Measurements from ENCODE around the gene AKNA. TPM values are rescaled to one million over a fixed set of nuclear protein-coding genes. Genes with fewer than 3 reads are reported as not detected.

AKNA gene
- polyA plus RNA-seq, 3 donors: 3.3 to 147 (median 7.3) TPM

DNA sequence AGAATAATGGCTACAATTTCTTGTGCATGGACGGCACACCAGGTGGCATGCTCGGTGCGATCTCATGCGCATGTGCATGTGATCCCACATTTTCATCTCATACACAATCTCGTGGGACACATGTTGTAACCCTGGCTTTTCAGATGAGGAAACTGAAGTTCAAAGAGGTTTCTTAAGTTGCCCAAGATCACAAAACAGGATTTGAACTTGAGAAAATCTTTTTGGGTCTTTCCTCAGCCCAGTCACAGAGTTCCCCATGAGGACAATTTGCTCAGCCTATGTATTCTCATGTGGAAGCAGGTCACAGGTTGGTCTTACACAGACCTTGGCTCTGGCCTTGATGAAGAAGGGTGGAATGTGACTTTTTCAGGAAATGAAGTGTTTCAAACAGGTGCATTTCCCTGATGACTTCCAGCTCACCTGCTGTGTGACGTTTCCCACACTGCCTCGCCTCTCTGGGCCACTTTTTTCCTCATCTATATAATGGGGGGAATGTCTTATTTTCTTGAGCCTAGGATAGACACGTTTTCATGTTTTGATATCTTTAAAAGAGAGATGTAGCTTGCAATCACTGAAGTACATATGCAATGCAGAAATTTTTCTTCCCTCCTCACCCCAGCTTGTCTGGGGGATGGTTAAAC is 71.9 kb downstream of the AKNA start:
- no peaks in the 10 kb centered on the region for H3K9me3 ChIP-seq (replicated peaks in 1 of 2; ENCODE audit: control insufficient read depth in 1 of 2, insufficient read depth in 1 of 2, low read length in 2 of 2)
- Mint-ChIP-seq H3K4me3 (no peak overlapping the region), H3K36me3 (no peaks in the 10 kb centered on the region), H3K27ac (peak overlapping the region; percentile 0 to 80 (median 57)), H3K9me3 (peaks cover 0 to 6% (median 2%) of the 10 kb centered on the region in 7 donors), H3K4me1 (peaks cover 30% of the 10 kb centered on the region), H3K27me3 (ENCODE audit: low read depth in 3 of 3) (peaks cover 0 to 2% (median 2%) of the 10 kb centered on the region in 3 donors)
- H3K27ac ChIP-seq (ENCODE audit: low read depth in 1 of 2, low read length in 2 of 2): peak overlapping the region in 1 of 2 donors; percentile 69
- H3K4me1 ChIP-seq (ENCODE audit: control insufficient read depth in 1 of 2, insufficient read depth in 2 of 2, low read length in 2 of 2): peaks cover 36% of the 10 kb centered on the region in 2 donors
- H3K79me2 ChIP-seq (ENCODE audit: insufficient read depth, low read length): no peaks in the 10 kb centered on the region
- WGBS (ENCODE audit: insufficient coverage): no CpG with 5 or more reads among the region's 8 CpGs
- peak; percentile 24 to 90 (median 54) for DNase-seq
- no peaks in the 10 kb centered on the region for H3K27me3 ChIP-seq (ENCODE audit: control insufficient read depth in 2 of 2, insufficient read depth in 2 of 2, low read length in 2 of 2)
- intact Hi-C loops (cut with micrococcal nuclease): no loop called here
- H2AFZ ChIP-seq (ENCODE audit: insufficient read depth, low read depth, low read length, poor library complexity, severe bottlenecking): no peak overlapping the region
- no peak overlapping the region for H3K4me3 ChIP-seq (replicated peaks in 1 of 3; ENCODE audit: low read depth in 2 of 3, low read length in 3 of 3)
- H3K36me3 ChIP-seq (replicated peaks in 1 of 2; ENCODE audit: control insufficient read depth in 1 of 2, insufficient read depth in 2 of 2, low read length in 2 of 2): no peaks in the 10 kb centered on the region
- TF ChIP-seq, protein P1, sequence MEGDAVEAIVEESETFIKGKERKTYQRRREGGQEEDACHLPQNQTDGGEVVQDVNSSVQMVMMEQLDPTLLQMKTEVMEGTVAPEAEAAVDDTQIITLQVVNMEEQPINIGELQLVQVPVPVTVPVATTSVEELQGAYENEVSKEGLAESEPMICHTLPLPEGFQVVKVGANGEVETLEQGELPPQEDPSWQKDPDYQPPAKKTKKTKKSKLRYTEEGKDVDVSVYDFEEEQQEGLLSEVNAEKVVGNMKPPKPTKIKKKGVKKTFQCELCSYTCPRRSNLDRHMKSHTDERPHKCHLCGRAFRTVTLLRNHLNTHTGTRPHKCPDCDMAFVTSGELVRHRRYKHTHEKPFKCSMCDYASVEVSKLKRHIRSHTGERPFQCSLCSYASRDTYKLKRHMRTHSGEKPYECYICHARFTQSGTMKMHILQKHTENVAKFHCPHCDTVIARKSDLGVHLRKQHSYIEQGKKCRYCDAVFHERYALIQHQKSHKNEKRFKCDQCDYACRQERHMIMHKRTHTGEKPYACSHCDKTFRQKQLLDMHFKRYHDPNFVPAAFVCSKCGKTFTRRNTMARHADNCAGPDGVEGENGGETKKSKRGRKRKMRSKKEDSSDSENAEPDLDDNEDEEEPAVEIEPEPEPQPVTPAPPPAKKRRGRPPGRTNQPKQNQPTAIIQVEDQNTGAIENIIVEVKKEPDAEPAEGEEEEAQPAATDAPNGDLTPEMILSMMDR (IDR thresholded peaks at IDR 0.05): no peak
- H3K4me2 ChIP-seq (replicated peaks; ENCODE audit: extremely low read depth, low read length, poor library complexity, severe bottlenecking): no peak overlapping the region
- no peaks in the 10 kb centered on the region for H4K20me1 ChIP-seq (ENCODE audit: insufficient read depth, low read length)
- H3K9ac ChIP-seq (ENCODE audit: insufficient read depth, low read length, poor library complexity, severe bottlenecking): no peak overlapping the region

DNA sequence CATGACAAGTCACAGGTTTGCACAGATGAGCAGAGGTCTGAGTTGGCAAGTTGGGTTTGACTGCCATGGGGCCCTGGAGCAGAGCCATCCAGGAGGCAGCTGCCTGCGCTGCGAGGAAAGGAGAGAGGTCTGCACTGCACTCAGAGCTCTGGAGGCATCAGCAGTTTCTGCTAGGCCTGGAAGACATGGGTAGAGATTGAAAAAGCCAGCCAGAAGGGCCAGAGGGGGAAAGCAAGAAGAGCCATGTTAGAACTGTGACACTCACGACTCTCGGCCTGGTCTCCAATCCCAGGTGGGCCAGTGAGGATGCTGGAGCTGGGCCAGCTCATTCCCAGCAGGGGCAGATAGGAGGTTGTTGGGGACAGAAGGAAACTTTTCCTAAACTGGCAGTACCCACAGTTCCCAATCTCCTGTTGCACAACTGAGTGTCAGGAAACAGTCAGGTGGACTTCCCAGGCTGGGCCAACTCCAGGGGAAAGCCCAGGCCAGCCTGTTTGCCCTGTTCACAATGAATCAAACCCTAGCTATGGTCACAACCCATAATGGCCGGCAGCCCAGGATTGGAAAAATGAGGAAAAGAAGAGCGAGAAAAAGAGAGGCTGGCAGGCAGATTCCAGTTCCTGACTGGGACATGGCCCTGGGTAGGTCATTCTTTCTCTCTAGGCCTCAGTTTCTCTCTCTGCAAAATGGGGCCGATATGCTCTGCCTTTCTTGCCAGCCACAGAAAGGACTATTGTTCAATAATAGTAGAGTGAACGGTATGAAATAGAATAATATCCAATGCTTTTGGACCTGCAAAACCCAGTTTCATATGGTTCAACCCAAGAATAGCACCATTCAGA is 72.7 kb downstream of the AKNA start:
- Mint-ChIP-seq H3K4me1 (peaks cover 30% of the 10 kb centered on the region), H3K27ac (peak overlapping the region in 4 of 7 donors; percentile 55 to 70 (median 64)), H3K36me3 (no peaks in the 10 kb centered on the region), H3K27me3 (ENCODE audit: low read depth in 3 of 3) (peaks cover 0 to 2% (median 2%) of the 10 kb centered on the region in 3 donors), H3K4me3 (no peak overlapping the region), H3K9me3 (peaks cover 0 to 6% (median 2%) of the 10 kb centered on the region in 7 donors)
- TF ChIP-seq, protein P1 (IDR thresholded peaks at IDR 0.05): no peak
- Histone ChIP-seq H3K27ac (ENCODE audit: low read depth in 1 of 2, low read length in 2 of 2) (peak overlapping the region in 1 of 2 donors; percentile 69), H3K9me3 (replicated peaks in 1 of 2; ENCODE audit: control insufficient read depth in 1 of 2, insufficient read depth in 1 of 2, low read length in 2 of 2) (no peaks in the 10 kb centered on the region), H3K4me2 (replicated peaks; ENCODE audit: extremely low read depth, low read length, poor library complexity, severe bottlenecking) (no peak overlapping the region), H4K20me1 (ENCODE audit: insufficient read depth, low read length) (no peaks in the 10 kb centered on the region), H3K4me3 (replicated peaks in 1 of 3; ENCODE audit: low read depth in 2 of 3, low read length in 3 of 3) (no peak overlapping the region), H3K9ac (ENCODE audit: insufficient read depth, low read length, poor library complexity, severe bottlenecking) (no peak overlapping the region), H3K4me1 (ENCODE audit: control insufficient read depth in 1 of 2, insufficient read depth in 2 of 2, low read length in 2 of 2) (peaks cover 36% of the 10 kb centered on the region in 2 donors), H3K79me2 (ENCODE audit: insufficient read depth, low read length) (no peaks in the 10 kb centered on the region), H2AFZ (ENCODE audit: insufficient read depth, low read depth, low read length, poor library complexity, severe bottlenecking) (no peak overlapping the region), H3K36me3 (replicated peaks in 1 of 2; ENCODE audit: control insufficient read depth in 1 of 2, insufficient read depth in 2 of 2, low read length in 2 of 2) (no peaks in the 10 kb centered on the region), H3K27me3 (ENCODE audit: control insufficient read depth in 2 of 2, insufficient read depth in 2 of 2, low read length in 2 of 2) (no peaks in the 10 kb centered on the region)
- DNase-seq: peak in 1 of 3 donors; percentile 67
- intact Hi-C loops (cut with micrococcal nuclease): no loop called here
- WGBS (ENCODE audit: insufficient coverage): 96% methylated on average over 6 of the region's 8 CpGs
